GM21528 (cell line): Measurements from ENCODE around the gene KIF3A.

Source experiments
- ATAC-seq: cut with Tn5 transposase; IDR thresholded peaks from one replicate; pipeline ENCODE4 v1.9.1; 2021; ENCODE audit warnings: mild to moderate bottlenecking, moderate library complexity; ENCODE audit not compliant: unreplicated experiment, low FRiP score

The KIF3A gene

DNA sequence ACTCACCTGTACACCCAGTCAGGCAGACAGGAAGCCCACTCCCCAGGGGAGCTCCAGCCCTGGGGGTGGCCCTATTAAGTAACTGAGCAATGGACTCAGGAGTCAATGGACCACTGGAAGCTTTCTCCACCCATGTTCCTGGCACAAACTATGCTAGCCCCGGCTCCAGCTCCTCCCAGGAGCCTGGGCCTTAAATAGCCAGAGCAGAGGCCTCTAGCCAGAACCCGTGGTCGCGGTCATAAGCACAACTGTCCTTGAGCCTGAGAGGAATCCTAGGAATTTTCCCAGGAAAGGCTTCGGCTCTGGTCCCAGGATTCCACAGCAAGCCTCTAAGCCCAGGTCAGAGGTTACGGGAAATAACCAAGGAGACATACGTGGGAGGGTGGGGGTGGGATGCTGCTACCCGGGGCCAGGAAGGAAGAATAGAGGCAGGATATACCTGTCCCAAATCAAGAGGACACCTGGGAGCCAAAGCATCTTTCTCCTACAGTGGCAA lies 34.2 kb upstream of the KIF3A start:
- no peak for ATAC-seq

DNA sequence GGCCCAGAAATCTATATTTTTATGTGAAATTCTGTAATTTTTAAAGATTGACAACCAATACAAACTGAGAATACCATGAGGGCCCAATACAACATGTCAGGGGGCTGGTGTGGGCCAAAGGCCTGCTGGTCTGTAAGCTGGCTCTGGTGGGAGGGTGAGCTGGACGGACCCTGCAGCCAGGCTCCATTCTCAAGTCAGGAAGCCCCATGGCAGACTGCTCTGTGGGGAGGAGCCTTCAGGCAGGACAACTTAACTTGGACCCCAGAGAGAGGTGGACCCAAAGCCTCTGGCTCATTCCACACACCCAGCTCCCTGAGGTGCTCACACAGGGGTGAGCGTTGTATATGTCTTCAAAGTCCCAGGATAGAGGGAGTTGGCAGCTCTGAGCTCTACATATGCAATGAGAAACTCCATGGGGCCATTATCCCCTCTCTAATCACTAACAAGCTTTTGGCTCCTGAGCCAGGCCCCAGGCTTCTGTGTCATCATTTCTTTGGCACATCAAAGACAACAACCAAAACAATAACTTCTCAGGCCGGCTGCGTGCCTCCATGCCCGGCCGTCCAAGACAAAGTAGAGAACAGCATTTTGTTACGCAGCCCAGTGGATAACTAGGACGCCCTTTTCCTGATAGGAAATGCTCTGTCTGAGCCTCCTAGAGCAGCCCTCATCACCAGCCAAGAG lies 33.3 kb upstream of the KIF3A start:
- no peak for ATAC-seq

DNA sequence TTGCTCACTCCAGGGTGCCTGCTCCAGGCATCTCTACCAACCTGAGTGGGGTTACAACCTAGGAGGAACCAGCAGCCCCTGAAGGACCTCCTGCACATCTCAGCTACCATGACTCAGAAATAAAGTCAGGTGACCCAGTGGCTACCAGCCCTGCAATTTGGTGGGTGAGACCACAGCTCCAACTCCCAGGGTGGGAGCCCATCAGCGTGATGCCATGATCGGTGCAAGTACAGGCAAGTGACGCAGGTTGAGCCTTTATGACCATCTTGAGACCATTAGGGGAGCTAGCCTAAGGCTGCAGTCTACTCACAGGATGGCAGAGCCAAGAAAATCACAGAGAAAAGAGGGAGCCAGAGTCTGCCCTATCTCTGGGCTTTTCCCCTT lies 31.1 kb upstream of the KIF3A start:
- ATAC-seq, result no peak

- ATAC-seq, result no peak
Measured at GRCh38 chr5:132767150-132767549, 29.8 kb upstream of the KIF3A start.

GRCh38 chr5:132766806-132767055 lies 29.4 kb upstream of the KIF3A start:
- ATAC-seq, result no peak

GRCh38 chr5:132766020-132766805 lies 28.9 kb upstream of the KIF3A start:
- ATAC-seq, result no peak

DNA sequence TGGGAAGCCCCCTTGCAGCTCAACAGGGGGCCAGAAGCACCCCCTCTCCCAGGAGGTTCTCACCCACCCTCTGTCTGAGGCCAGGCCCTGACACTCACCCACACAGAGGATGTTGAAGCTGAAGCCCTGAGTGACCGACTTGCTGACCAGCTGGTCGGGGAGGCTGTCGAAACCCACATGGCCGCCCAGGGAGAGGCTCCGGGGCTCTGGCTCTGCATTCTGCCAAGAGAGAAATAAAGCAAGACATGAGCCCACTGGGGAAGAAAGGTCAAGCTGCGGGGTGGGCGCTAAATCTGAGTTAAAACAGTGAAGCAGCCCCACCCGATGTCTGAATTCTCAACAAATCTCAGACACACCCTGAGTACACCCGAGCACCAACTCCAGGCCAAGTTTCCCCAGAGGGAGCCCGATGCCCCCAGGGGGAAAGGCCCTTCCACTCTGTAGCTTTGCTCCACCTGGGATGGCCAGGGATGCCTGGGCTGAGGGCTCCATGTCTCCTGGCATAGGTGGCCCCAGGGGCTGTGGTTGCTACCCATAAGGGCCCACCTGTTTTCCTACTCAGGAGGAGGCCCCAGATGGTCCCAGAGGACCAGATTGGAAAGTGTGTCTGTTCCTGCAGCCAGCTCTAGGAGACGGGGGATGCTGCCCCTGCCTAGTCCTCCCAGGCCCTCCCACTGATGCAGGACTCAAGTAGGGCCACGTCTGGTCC lies 28.1 kb upstream of the KIF3A start:
- ATAC-seq, result no peak

DNA sequence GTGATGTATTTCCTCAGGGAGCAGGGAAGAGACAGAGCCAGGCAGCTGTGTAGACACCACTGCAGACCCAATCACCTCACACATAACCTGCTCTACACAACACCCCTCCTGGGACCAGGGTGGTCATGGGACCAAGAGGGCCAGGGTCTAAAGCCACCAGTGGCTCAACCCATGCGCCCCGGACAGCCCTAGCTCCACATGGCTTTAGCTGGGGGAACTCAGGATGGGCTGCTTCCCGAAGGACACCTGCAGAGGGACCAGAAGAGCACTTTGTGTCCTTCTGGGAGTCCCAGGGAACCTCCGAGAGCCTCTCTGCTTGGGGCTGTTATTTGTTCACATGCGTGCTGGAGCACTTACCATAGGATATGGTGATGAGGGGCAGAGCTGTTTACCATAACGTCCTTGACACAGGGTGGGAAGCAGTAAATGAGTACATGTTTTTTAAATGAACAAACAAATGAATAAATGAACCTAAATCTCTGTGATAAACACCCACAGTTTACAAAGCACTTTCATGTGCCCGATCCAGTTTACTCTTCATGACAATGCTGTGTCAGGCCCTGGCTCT lies 27.4 kb upstream of the KIF3A start:
- ATAC-seq, result no peak

DNA sequence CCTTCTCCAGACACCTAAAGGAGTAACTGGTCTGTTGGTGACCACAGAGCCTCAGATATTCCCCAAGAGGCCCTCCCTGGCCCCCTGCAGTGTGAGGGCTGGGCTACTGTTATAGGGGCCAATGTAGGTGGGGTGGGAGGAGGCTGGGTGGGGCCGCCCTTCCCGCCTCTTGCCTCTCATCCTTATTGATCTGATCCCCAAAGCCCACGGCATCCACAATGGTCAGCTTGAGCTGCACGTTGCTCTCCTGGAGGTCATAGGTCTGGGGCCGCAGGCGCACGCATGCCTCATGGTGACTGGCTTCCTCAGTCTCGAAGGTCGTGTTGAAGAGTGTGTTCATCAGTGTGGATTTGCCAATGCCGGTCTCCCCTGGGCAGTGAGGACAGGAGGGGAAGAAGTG lies 26.7 kb upstream of the KIF3A start:
- ATAC-seq, result no peak

GRCh38 chr5:132763181-132764036 lies 26.1 kb upstream of the KIF3A start:
- no peak for ATAC-seq

- no peak for ATAC-seq
Measured at GRCh38 chr5:132762246-132763000, 25.1 kb upstream of the KIF3A start.

GRCh38 chr5:132761321-132762240 lies 24.2 kb upstream of the KIF3A start:
- no peak for ATAC-seq

- ATAC-seq, result no peak
Measured at GRCh38 chr5:132760601-132761317, 23.4 kb upstream of the KIF3A start.

GRCh38 chr5:132760049-132760420 lies 22.7 kb upstream of the KIF3A start:
- no peak for ATAC-seq

DNA sequence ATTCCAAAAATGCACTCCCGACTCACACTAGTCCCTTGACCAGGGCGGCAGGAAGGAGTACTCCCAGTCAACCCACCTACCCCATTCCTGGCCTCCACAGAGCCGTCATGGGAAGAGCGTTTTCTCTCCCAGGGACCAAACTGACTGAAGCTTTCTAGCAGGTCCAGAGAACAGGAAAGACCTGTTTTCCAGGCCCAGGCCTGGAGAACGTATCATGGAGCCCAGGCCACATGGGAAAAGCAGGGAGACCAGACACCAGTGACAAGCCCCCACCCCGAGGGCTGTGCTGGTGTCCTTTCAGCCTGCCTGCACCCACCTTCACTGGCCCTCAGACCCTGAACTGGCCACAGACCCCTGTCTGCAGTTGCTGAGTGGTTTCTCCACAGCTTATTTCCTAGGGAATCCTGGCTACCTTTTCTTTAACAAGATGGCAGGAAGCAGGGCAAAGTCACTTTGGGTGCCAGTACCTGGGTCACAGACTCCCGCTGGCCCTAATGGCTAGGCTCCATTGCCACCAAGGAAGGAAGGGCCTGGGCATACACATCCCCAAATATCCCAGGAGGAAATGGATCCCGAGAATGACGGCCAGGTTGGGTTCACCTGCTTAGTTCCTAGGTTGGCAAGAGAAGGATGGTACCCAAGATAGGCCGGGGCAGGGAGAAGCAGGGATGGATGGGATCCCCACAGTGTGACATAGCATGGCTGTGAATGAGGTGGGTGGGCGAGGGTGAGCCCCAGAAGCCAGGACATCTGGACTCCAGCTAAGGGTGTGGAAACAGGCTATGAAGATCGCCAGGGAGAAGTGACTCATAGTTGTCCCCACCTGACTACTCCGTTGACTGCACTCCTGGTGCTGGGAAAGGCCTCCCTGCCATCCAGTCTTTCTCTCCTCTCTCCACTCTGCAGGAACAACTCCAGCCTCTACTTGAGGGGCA lies 22.0 kb upstream of the KIF3A start:
- ATAC-seq, result no peak

DNA sequence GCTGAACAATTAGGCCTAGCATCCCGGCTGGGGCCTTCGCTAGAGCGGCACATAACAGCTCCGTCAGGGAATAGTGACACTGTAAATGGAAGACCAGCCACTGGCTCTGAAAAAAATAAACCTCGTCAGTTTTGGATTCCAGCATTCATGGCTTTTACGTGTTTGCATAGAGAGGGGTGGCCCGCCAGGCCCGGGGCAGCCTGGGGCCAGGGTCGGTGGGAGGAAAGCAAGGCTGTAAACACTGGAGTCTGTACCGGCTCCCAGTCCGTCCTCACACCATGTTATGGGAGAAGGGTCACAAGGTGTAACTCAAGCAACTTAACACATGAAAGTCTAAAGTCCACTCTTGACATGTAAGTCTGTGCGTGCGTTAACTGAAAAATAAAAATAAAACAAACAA lies 21.1 kb upstream of the KIF3A start:
- no peak for ATAC-seq

GRCh38 chr5:132756542-132756941 lies 19.2 kb upstream of the KIF3A start:
- no peak for ATAC-seq
